Testis (tissue), 2 donors: ENCODE results near the gene TDRD3.

Experiments used
- POLR2A ChIP-seq: fragments of 450-650 bp; IDR thresholded peaks from one replicate; pipeline ENCODE4 v1.6.1; 2017; ENCODE audit warnings: antibody characterized with exemption, mild to moderate bottlenecking, moderate library complexity
- TF ChIP-seq, protein P1 (sequence below), 3 experiments: fragments of 450-650 bp in 2 of 3; fragments of 200-600 bp in 1 of 3; sonication (generic) in 1 of 3; IDR thresholded peaks; one replicate each; pipeline ENCODE4 v1.5.1; 2016 to 2019; ENCODE audit warnings: antibody characterized with exemption in 3 of 3, mild to moderate bottlenecking in 2 of 3, moderate library complexity in 1 of 3

DNA sequence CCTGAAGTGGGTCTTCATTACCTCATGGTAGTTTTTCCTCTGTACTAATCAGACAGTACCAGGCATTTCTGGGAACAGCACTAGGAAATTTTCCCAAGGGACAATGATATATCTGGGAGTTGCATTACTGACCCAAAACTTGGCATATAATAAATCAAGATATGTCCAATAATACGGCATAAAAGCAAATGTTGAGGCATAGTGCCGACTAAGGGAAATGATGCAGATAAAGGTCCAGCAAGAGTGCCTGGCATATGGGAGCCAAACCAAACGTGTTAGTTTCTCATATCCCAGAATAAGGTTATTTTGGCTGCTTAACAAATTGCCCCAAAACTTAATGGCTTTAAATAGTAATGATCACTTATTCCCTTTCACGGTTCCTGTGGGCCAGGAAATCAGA lies 12.1 kb upstream of the TDRD3 start:
- TF ChIP-seq, protein P1, sequence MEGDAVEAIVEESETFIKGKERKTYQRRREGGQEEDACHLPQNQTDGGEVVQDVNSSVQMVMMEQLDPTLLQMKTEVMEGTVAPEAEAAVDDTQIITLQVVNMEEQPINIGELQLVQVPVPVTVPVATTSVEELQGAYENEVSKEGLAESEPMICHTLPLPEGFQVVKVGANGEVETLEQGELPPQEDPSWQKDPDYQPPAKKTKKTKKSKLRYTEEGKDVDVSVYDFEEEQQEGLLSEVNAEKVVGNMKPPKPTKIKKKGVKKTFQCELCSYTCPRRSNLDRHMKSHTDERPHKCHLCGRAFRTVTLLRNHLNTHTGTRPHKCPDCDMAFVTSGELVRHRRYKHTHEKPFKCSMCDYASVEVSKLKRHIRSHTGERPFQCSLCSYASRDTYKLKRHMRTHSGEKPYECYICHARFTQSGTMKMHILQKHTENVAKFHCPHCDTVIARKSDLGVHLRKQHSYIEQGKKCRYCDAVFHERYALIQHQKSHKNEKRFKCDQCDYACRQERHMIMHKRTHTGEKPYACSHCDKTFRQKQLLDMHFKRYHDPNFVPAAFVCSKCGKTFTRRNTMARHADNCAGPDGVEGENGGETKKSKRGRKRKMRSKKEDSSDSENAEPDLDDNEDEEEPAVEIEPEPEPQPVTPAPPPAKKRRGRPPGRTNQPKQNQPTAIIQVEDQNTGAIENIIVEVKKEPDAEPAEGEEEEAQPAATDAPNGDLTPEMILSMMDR (IDR thresholded peaks at IDR 0.05) = no peak
- TF ChIP-seq POLR2A = no peak
